ENCODE data around the gene ENTPD7. TPM values are rescaled to one million over a fixed set of nuclear protein-coding genes. Genes with fewer than 3 reads are reported as not detected.

The ENTPD7 gene
- total and polyA plus RNA-seq, 10 of the 15 experiments (the other 5 are each of a cell fraction or from before 2014, with no cell fraction given) = 0.73 to 6.7 (median 5.2) TPM

GRCh38 chr10:99689461-99689860 lies 30.2 kb downstream of the ENTPD7 start:
- ATAC-seq (no peak), FAIRE-seq (no peak), DNase-seq (ENCODE audit: low read depth, low spot score) (no peak)
- Histone ChIP-seq H3K4me3 (no peak overlapping the region), H3K4me1 (ENCODE audit: control insufficient read depth, insufficient read depth, low read length) (peaks cover 4% of the 10 kb centered on the region; the same call in 1 of the 2 replicates), H3K9ac (ENCODE audit: control insufficient read depth, insufficient read depth, low read length) (no peak overlapping the region), H3K4me2 (ENCODE audit: control insufficient read depth, insufficient read depth) (no peak overlapping the region), H2AFZ (ENCODE audit: control insufficient read depth, low read depth, low read length) (no peak overlapping the region), H4K20me1 (ENCODE audit: control insufficient read depth, insufficient read depth) (no peaks in the 10 kb centered on the region), H3K36me3 (ENCODE audit: control insufficient read depth in 2 of 2, insufficient read depth in 2 of 2, low read length in 1 of 2) (peaks cover 0 to 3% of the 10 kb centered on the region in 2 experiments; a peak in 1 of 4 replicates), H3K27me3 (replicated peaks in 1 of 2; ENCODE audit: control insufficient read depth in 2 of 2, insufficient read depth in 2 of 2, low read length in 1 of 2) (no peaks in the 10 kb centered on the region), H3K9me3 (replicated peaks; ENCODE audit: control insufficient read depth, insufficient read depth, low read length) (no peaks in the 10 kb centered on the region), H3K79me2 (ENCODE audit: control insufficient read depth, insufficient read depth, low read length) (no peaks in the 10 kb centered on the region), H3K27ac (ENCODE audit: control insufficient read depth, insufficient read depth) (no peak overlapping the region)
- TF ChIP-seq FOXM1 (IDR thresholded peaks at IDR 0.05; ENCODE audit: low read depth, low read length) = no peak
- TF ChIP-seq, protein P1, sequence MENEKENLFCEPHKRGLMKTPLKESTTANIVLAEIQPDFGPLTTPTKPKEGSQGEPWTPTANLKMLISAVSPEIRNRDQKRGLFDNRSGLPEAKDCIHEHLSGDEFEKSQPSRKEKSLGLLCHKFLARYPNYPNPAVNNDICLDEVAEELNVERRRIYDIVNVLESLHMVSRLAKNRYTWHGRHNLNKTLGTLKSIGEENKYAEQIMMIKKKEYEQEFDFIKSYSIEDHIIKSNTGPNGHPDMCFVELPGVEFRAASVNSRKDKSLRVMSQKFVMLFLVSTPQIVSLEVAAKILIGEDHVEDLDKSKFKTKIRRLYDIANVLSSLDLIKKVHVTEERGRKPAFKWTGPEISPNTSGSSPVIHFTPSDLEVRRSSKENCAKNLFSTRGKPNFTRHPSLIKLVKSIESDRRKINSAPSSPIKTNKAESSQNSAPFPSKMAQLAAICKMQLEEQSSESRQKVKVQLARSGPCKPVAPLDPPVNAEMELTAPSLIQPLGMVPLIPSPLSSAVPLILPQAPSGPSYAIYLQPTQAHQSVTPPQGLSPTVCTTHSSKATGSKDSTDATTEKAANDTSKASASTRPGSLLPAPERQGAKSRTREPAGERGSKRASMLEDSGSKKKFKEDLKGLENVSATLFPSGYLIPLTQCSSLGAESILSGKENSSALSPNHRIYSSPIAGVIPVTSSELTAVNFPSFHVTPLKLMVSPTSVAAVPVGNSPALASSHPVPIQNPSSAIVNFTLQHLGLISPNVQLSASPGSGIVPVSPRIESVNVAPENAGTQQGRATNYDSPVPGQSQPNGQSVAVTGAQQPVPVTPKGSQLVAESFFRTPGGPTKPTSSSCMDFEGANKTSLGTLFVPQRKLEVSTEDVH (IDR thresholded peaks at IDR 0.05; ENCODE audit: low read depth, partially characterized antibody) = no peak
- TF ChIP-seq, protein P2, sequence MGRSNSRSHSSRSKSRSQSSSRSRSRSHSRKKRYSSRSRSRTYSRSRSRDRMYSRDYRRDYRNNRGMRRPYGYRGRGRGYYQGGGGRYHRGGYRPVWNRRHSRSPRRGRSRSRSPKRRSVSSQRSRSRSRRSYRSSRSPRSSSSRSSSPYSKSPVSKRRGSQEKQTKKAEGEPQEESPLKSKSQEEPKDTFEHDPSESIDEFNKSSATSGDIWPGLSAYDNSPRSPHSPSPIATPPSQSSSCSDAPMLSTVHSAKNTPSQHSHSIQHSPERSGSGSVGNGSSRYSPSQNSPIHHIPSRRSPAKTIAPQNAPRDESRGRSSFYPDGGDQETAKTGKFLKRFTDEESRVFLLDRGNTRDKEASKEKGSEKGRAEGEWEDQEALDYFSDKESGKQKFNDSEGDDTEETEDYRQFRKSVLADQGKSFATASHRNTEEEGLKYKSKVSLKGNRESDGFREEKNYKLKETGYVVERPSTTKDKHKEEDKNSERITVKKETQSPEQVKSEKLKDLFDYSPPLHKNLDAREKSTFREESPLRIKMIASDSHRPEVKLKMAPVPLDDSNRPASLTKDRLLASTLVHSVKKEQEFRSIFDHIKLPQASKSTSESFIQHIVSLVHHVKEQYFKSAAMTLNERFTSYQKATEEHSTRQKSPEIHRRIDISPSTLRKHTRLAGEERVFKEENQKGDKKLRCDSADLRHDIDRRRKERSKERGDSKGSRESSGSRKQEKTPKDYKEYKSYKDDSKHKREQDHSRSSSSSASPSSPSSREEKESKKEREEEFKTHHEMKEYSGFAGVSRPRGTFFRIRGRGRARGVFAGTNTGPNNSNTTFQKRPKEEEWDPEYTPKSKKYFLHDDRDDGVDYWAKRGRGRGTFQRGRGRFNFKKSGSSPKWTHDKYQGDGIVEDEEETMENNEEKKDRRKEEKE (IDR thresholded peaks at IDR 0.05) = no peak
- TF ChIP-seq EZH2 (IDR thresholded peaks at IDR 0.05; ENCODE audit: borderline replicate concordance, control insufficient read depth, low read depth, low read length) = no peak
- TF ChIP-seq POLR2AphosphoS5 (IDR thresholded peaks at IDR 0.05; ENCODE audit: low read length) = no peak
- no peak for TF ChIP-seq TARDBP (IDR thresholded peaks at IDR 0.05; ENCODE audit: borderline replicate concordance)
- TF ChIP-seq E4F1 (IDR thresholded peaks at IDR 0.05; ENCODE audit: borderline replicate concordance, partially characterized antibody) = no peak
- TF ChIP-seq ZNF384 (IDR thresholded peaks at IDR 0.05; ENCODE audit: borderline replicate concordance, low read depth, low read length) = no peak
- no peak for TF ChIP-seq GATAD2B (conservative IDR thresholded peaks at IDR 0.05; ENCODE audit: low read depth)
- no peak for TF ChIP-seq RUNX3 (IDR thresholded peaks at IDR 0.05; ENCODE audit: low read length)
- no peak for TF ChIP-seq TCF3 (IDR thresholded peaks at IDR 0.05; ENCODE audit: borderline replicate concordance, insufficient read depth, low read depth, low read length)
- no TSS peak for BruUV-seq (replicated peaks)
- intact Hi-C loops (cut with micrococcal nuclease; ENCODE audit: unreplicated experiment) = no loop called here
- CTCF ChIA-PET = no interaction called here
- RAD21 ChIA-PET (ENCODE audit: unreplicated experiment) = no interaction called here
- POLR2A ChIA-PET = no interaction called here
- SMC1A ChIA-PET (ENCODE audit: uncharacterized antibody, unreplicated experiment) = no interaction called here
- WGBS (ENCODE audit: insufficient coverage, insufficient replicate concordance, low lambda C conversion rate, missing lambda C conversion rate) = 100% methylated on average over 1 of the region's 1 CpG
- in situ Hi-C loops (cut with MboI) = no loop called here
